Gastroesophageal sphincter (tissue), 4 donors: ENCODE data around the gene TMEM150A. TPM values are rescaled to one million over a fixed set of nuclear protein-coding genes. Genes with fewer than 3 reads are reported as not detected.

ENCODE experiments used
- ATAC-seq: fragments of 150-250 bp; one replicate; pipeline ENCODE4 v1.9.1; 2016; ENCODE audit warnings: mild to moderate bottlenecking, moderate library complexity
- H3K27ac ChIP-seq, 4 donors: fragments of 200-600 bp; sonication (generic) in 3 of 4; 1 replicate in 3 of 4; 2 replicates in 1 of 4; pipeline ENCODE4 v1.5.1; 2016 to 2019
- H3K27me3 ChIP-seq: fragments of 200-600 bp; sonication (generic); one replicate; pipeline ENCODE4 v1.5.1; 2019
- H3K36me3 ChIP-seq, 2 donors: fragments of 200-600 bp; sonication (generic); one replicate each; pipeline ENCODE4 v1.5.1; 2019; ENCODE audit warnings: control low read depth in 1 of 2
- H3K4me1 ChIP-seq, 3 donors: fragments of 200-600 bp; sonication (generic); 1 replicate in 2 of 3; 2 replicates in 1 of 3; pipeline ENCODE4 v1.5.1; 2016 to 2019; ENCODE audit warnings: control low read depth in 2 of 3
- H3K4me3 ChIP-seq, 2 donors: fragments of 200-600 bp; sonication (generic); one replicate each; pipeline ENCODE4 v1.5.1; 2019; ENCODE audit warnings: mild to moderate bottlenecking in 1 of 2, moderate library complexity in 1 of 2
- H3K9me3 ChIP-seq, 3 donors: fragments of 200-600 bp; sonication (generic); one replicate each; pipeline ENCODE4 v1.5.1; 2017 to 2019; ENCODE audit warnings: control low read depth in 2 of 3
- CTCF ChIP-seq, 4 experiments: fragments of 200-600 bp in 2 of 4; fragments of 450-650 bp in 2 of 4; sonication (generic) in 1 of 4; IDR thresholded peaks; one replicate each; pipeline ENCODE4 v1.5.1; 2017 to 2019; ENCODE audit warnings: antibody characterized with exemption in 4 of 4, mild to moderate bottlenecking in 2 of 4, moderate library complexity in 2 of 4
- EP300 ChIP-seq: sonication (generic); formaldehyde crosslinking; IDR thresholded peaks from one replicate; pipeline ENCODE4 v1.6.1; 2017; ENCODE audit warnings: antibody characterized with exemption, mild to moderate bottlenecking
- POLR2A ChIP-seq, 2 donors: fragments of 450-650 bp; IDR thresholded peaks; one replicate each; pipeline ENCODE4 v1.6.1; 2017; ENCODE audit warnings: antibody characterized with exemption in 2 of 2, mild to moderate bottlenecking in 2 of 2, moderate library complexity in 1 of 2
- POLR2AphosphoS5 ChIP-seq: sonication (generic); formaldehyde crosslinking; IDR thresholded peaks from one replicate; pipeline ENCODE4 v1.6.1; 2017; ENCODE audit warnings: antibody characterized with exemption
- WGBS, 2 donors: methylation state at CpG; one replicate each; pipeline ENCODE4 v1.1.5; 2018; ENCODE audit warnings: low coverage in 1 of 2; 5-methylcytosine and 5-hydroxymethylcytosine counted together
- total RNA-seq, 4 donors: library from RNA; depleted of rRNA; stranded (reverse); fragments of >200 nt; gene quantifications; one replicate each; pipeline ENCODE4 v1.1.0, GENCODE V29; 2016

TMEM150A gene
- total RNA-seq, 4 donors from 2014 or later, result 17.6 to 26.9 (median 19.9) TPM

- no peak for ATAC-seq
- Histone ChIP-seq H3K9me3 (no peaks in the 10 kb centered on the region), H3K4me3 (peak overlapping the region in 1 of 2 donors; percentile 79), H3K4me1 (peaks cover 0 to 76% (median 31%) of the 10 kb centered on the region in 3 donors), H3K27ac (peak overlapping the region; percentile 41 to 90 (median 89)), H3K36me3 (no peaks in the 10 kb centered on the region), H3K27me3 (no peaks in the 10 kb centered on the region)
- 50 to 60% methylated on average over 1 of the region's 1 CpG for WGBS, 2 donors
- TF ChIP-seq CTCF (IDR thresholded peaks at IDR 0.05) (no peak), POLR2AphosphoS5 (peak; percentile 86)
Observed at GRCh38 chr2:85585781-85586105, 16.8 kb downstream of the TMEM150A start.

- WGBS, 2 donors, result 27 to 40% methylated on average over 3 to 4 of the region's 9 CpGs
- Histone ChIP-seq H3K27ac (peak overlapping the region; percentile 41 to 90 (median 89)), H3K4me1 (peaks cover 0 to 72% (median 33%) of the 10 kb centered on the region in 3 donors), H3K9me3 (no peaks in the 10 kb centered on the region), H3K36me3 (no peaks in the 10 kb centered on the region), H3K4me3 (peak overlapping the region; percentile 39 to 79), H3K27me3 (no peaks in the 10 kb centered on the region)
- peak; percentile 72 for ATAC-seq
- TF ChIP-seq POLR2AphosphoS5, result peak; percentile 79
- no peak for TF ChIP-seq CTCF (IDR thresholded peaks at IDR 0.05)
- TF ChIP-seq POLR2A (IDR thresholded peaks at IDR 0.05), result no peak
- TF ChIP-seq EP300, result no peak
Observed at GRCh38 chr2:85584857-85585780, 17.4 kb downstream of the TMEM150A start.

- H3K36me3 ChIP-seq, result no peaks in the 10 kb centered on the region
- no peaks in the 10 kb centered on the region for H3K9me3 ChIP-seq
- no CpG with 5 or more reads among the region's 52 CpGs for WGBS, 2 donors
- H3K4me3 ChIP-seq, result peak within 1 kb of the TSS; percentile 39 to 79
- TF ChIP-seq POLR2AphosphoS5, result peak; percentile 43
- peak; percentile 55 to 63 for TF ChIP-seq POLR2A (IDR thresholded peaks at IDR 0.05)
- TF ChIP-seq CTCF (IDR thresholded peaks at IDR 0.05), result no peak
- no peak for TF ChIP-seq EP300
- H3K4me1 ChIP-seq, result peaks cover 0 to 72% (median 29%) of the 10 kb centered on the region in 3 donors
- no peaks in the 10 kb centered on the region for H3K27me3 ChIP-seq
- ATAC-seq, result peak; percentile 52
- H3K27ac ChIP-seq, result peak within 1 kb of the TSS; percentile 41 to 90 (median 89)
Observed at GRCh38 chr2:85584354-85584856, 18.1 kb downstream of the TMEM150A start, which contains the start of gene VAMP5. TSS of gene VAMP5 (plus strand) at chr2:85584431. CDS start at chr2:85584491, 60 bp downstream.

GRCh38 chr2:85583667-85584353 is 18.7 kb downstream of the TMEM150A start:
- peak overlapping the region; percentile 39 to 79 for H3K4me3 ChIP-seq
- H3K9me3 ChIP-seq, result no peaks in the 10 kb centered on the region
- peak overlapping the region; percentile 5 to 90 (median 89) for H3K27ac ChIP-seq
- H3K27me3 ChIP-seq, result no peaks in the 10 kb centered on the region
- ATAC-seq, result peak; percentile 35
- WGBS, 2 donors, result 21 to 50% methylated on average over 2 to 13 of the region's 16 CpGs
- TF ChIP-seq POLR2A (IDR thresholded peaks at IDR 0.05) (no peak), POLR2AphosphoS5 (no peak), EP300 (no peak), CTCF (IDR thresholded peaks at IDR 0.05) (no peak)
- H3K36me3 ChIP-seq, result no peaks in the 10 kb centered on the region
- peaks cover 0 to 72% (median 25%) of the 10 kb centered on the region in 3 donors for H3K4me1 ChIP-seq
